H1 (cell line): ENCODE data around the gene KCNIP3. TPM values are rescaled to one million over a fixed set of nuclear protein-coding genes. Genes with fewer than 3 reads are reported as not detected.

Experiments used
- CHD2 ChIP-seq: IDR thresholded peaks from 2 replicates; pipeline ENCODE4 v1.6.1; 2012; ENCODE audit warnings: low read length, improper control_type of control experiment
- CHD7 ChIP-seq: fragments of 300-600 bp; sonication (generic); IDR thresholded peaks from 2 replicates; pipeline ENCODE4 v1.7.1; 2012; ENCODE audit warnings: low read length, moderate library complexity, mild to moderate bottlenecking, inconsistent platforms; ENCODE audit not compliant: insufficient replicate concordance
- EZH2 ChIP-seq: fragments of 200-600 bp; sonication (generic); IDR thresholded peaks from 2 replicates; pipeline ENCODE4 v1.7.1; 2012; ENCODE audit warnings: low read depth, mild to moderate bottlenecking, moderate library complexity, low read length, inconsistent platforms; ENCODE audit not compliant: severe bottlenecking
- TEAD4 ChIP-seq: IDR thresholded peaks from 2 replicates; pipeline ENCODE4 v1.6.1; 2012; ENCODE audit warnings: low read depth, low read length, inconsistent platforms, mixed read lengths
- polyA plus RNA-seq, 7 experiments: library from polyadenylated mRNA; depleted of rRNA in 3 of 7; stranded (reverse) in 5 of 7; unstranded in 2 of 7; fragments of >200 nt in 5 of 7; fragments of 200-250 nt in 2 of 7; gene quantifications; 1 replicate in 5 of 7; 2 replicates in 1 of 7; 4 replicates in 1 of 7; pipeline versions ENCODE4 v1.2.1 to v1.2.3, GENCODE V29; 2011 to 2013; ENCODE audit warnings: missing spikeins in 2 of 7, mixed read lengths in 2 of 7
- total RNA-seq: library from RNA; stranded (reverse); fragmentation: NEBNext Ultra II Directional; extraction: Animal tissue kit (Norgen Biotek cat#: 25700); gene quantifications from 2 replicates; pipeline ENCODE4 v1.2.1, GENCODE V29; 2021

Gene KCNIP3
- total and polyA plus RNA-seq, 2 of the 8 experiments (the other 6 are each of a cell fraction or from before 2014, with no cell fraction given): 0.33 to 1.9 TPM

GRCh38 chr2:95277246-95277906 lies 19.8 kb upstream of the KCNIP3 start (continued):
- TF ChIP-seq CHD7 (no peak), CHD2 (no peak), EZH2 (no peak), TEAD4 (no peak)
